ENCODE measurements around the gene RARB. TPM values are rescaled to one million over a fixed set of nuclear protein-coding genes. Genes with fewer than 3 reads are reported as not detected.

RARB gene
- total and polyA plus RNA-seq, 2 donors (not counting 1 experiment from before 2014, with no cell fraction given), result 9.4 to 13.3 TPM

- peaks cover 18% of the 10 kb centered on the region for H3K4me1 ChIP-seq (ENCODE audit: control insufficient read depth, extremely low read depth, insufficient read depth, low read length)
- H3K79me2 ChIP-seq (ENCODE audit: control insufficient read depth, insufficient read depth, low read length), result no peaks in the 10 kb centered on the region
- H2AFZ ChIP-seq (ENCODE audit: low read length), result no peak overlapping the region
- no peaks in the 10 kb centered on the region for H3K27me3 ChIP-seq (ENCODE audit: control insufficient read depth, insufficient read depth, low read length)
- H4K20me1 ChIP-seq (ENCODE audit: control insufficient read depth, extremely low read depth, insufficient read depth, low read length), result no peaks in the 10 kb centered on the region
- no peak for DNase-seq (ENCODE audit: low read depth in 2 of 2)
- H3K4me2 ChIP-seq (ENCODE audit: extremely low read depth, insufficient read depth, low read length), result no peak overlapping the region
- H3K4me3 ChIP-seq (replicated peaks in 1 of 4; ENCODE audit: control extremely low read depth in 1 of 4, insufficient read depth in 1 of 4, low read depth in 3 of 4, low read length in 4 of 4), result no peak overlapping the region
- no peak overlapping the region for H3K9ac ChIP-seq (ENCODE audit: insufficient read depth, low read length)
- TF ChIP-seq, protein P1, sequence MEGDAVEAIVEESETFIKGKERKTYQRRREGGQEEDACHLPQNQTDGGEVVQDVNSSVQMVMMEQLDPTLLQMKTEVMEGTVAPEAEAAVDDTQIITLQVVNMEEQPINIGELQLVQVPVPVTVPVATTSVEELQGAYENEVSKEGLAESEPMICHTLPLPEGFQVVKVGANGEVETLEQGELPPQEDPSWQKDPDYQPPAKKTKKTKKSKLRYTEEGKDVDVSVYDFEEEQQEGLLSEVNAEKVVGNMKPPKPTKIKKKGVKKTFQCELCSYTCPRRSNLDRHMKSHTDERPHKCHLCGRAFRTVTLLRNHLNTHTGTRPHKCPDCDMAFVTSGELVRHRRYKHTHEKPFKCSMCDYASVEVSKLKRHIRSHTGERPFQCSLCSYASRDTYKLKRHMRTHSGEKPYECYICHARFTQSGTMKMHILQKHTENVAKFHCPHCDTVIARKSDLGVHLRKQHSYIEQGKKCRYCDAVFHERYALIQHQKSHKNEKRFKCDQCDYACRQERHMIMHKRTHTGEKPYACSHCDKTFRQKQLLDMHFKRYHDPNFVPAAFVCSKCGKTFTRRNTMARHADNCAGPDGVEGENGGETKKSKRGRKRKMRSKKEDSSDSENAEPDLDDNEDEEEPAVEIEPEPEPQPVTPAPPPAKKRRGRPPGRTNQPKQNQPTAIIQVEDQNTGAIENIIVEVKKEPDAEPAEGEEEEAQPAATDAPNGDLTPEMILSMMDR (conservative IDR thresholded peaks at IDR 0.05 in 1 of 2, IDR thresholded peaks at IDR 0.05 in 1 of 2; ENCODE audit: low read depth in 1 of 2, low read length in 2 of 2), result no peak
- TF ChIP-seq EZH2 (IDR thresholded peaks at IDR 0.05; ENCODE audit: low read length, missing control alignments), result no peak
- H3K9me3 ChIP-seq (ENCODE audit: control insufficient read depth, insufficient read depth, low read depth, low read length), result no peaks in the 10 kb centered on the region
- no peaks in the 10 kb centered on the region for H3K36me3 ChIP-seq (ENCODE audit: control insufficient read depth, insufficient read depth, low read length)
- H3K27ac ChIP-seq (ENCODE audit: insufficient read depth, low read length), result no peak overlapping the region
Observed at GRCh38 chr3:25469558-25469957, 41.5 kb downstream of the RARB start.

DNA sequence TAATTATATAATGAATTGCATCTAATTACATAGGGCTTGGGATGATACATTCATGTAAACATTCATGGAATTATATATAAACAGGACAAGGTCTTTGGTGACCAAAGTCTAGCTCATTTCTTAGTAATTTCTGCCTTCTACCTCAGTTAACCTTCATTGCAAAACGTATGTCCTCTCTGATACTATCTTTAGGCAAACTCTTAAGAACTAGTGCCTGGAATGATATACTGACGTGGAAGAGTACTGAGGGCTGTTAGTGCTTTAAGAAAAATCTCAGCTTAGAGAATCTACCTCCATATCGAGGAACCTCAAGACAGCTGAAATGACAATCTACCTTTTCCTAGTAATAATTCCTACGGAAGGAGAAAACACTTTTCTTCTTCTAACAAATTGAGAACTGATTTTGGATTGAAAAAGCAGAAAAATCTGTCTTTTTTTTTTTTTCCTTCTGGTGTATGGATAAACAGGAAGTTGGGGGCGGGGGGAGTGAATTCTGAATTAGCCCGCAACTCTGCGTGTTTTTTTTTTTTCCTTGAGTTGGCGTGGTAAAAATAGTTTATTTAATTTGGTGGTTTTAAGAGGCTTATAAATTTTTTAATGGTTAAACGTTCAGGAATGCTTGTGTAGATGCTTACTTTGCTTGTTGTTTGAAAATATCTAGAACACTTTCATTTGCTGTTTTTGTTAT lies 43.2 kb downstream of the RARB start:
- Histone ChIP-seq H2AFZ (ENCODE audit: low read length) (peak overlapping the region; percentile 48), H3K27ac (ENCODE audit: insufficient read depth, low read length) (peak overlapping the region; percentile 22), H3K27me3 (ENCODE audit: control insufficient read depth, insufficient read depth, low read length) (no peaks in the 10 kb centered on the region), H3K4me1 (ENCODE audit: control insufficient read depth, extremely low read depth, insufficient read depth, low read length) (peaks cover 18% of the 10 kb centered on the region), H3K9me3 (ENCODE audit: control insufficient read depth, insufficient read depth, low read depth, low read length) (no peaks in the 10 kb centered on the region), H3K4me2 (ENCODE audit: extremely low read depth, insufficient read depth, low read length) (peak overlapping the region; percentile 75), H4K20me1 (ENCODE audit: control insufficient read depth, extremely low read depth, insufficient read depth, low read length) (no peaks in the 10 kb centered on the region), H3K79me2 (ENCODE audit: control insufficient read depth, insufficient read depth, low read length) (no peaks in the 10 kb centered on the region), H3K36me3 (ENCODE audit: control insufficient read depth, insufficient read depth, low read length) (no peaks in the 10 kb centered on the region), H3K9ac (ENCODE audit: insufficient read depth, low read length) (no peak overlapping the region), H3K4me3 (replicated peaks in 1 of 4; ENCODE audit: control extremely low read depth in 1 of 4, insufficient read depth in 1 of 4, low read depth in 3 of 4, low read length in 4 of 4) (peak overlapping the region in 3 of 4 experiments; percentile 10 to 28 (median 19))
- TF ChIP-seq, protein P1 (conservative IDR thresholded peaks at IDR 0.05 in 1 of 2, IDR thresholded peaks at IDR 0.05 in 1 of 2; ENCODE audit: low read depth in 1 of 2, low read length in 2 of 2), result no peak
- no peak for TF ChIP-seq EZH2 (IDR thresholded peaks at IDR 0.05; ENCODE audit: low read length, missing control alignments)
- DNase-seq (ENCODE audit: low read depth in 2 of 2), result peak; percentile 47 to 60

- H4K20me1 ChIP-seq (ENCODE audit: control insufficient read depth, extremely low read depth, insufficient read depth, low read length), result no peaks in the 10 kb centered on the region
- no peak overlapping the region for H2AFZ ChIP-seq (ENCODE audit: low read length)
- no peak for DNase-seq (ENCODE audit: low read depth in 2 of 2)
- no peak overlapping the region for H3K4me2 ChIP-seq (ENCODE audit: extremely low read depth, insufficient read depth, low read length)
- TF ChIP-seq, protein P1 (conservative IDR thresholded peaks at IDR 0.05 in 1 of 2, IDR thresholded peaks at IDR 0.05 in 1 of 2; ENCODE audit: low read depth in 1 of 2, low read length in 2 of 2), result no peak
- TF ChIP-seq EZH2 (IDR thresholded peaks at IDR 0.05; ENCODE audit: low read length, missing control alignments), result no peak
- H3K79me2 ChIP-seq (ENCODE audit: control insufficient read depth, insufficient read depth, low read length), result no peaks in the 10 kb centered on the region
- no peak overlapping the region for H3K9ac ChIP-seq (ENCODE audit: insufficient read depth, low read length)
- H3K4me3 ChIP-seq (replicated peaks in 1 of 4; ENCODE audit: control extremely low read depth in 1 of 4, insufficient read depth in 1 of 4, low read depth in 3 of 4, low read length in 4 of 4), result no peak overlapping the region
- no peaks in the 10 kb centered on the region for H3K27me3 ChIP-seq (ENCODE audit: control insufficient read depth, insufficient read depth, low read length)
- no peaks in the 10 kb centered on the region for H3K9me3 ChIP-seq (ENCODE audit: control insufficient read depth, insufficient read depth, low read depth, low read length)
- H3K27ac ChIP-seq (ENCODE audit: insufficient read depth, low read length), result no peak overlapping the region
- peaks cover 18% of the 10 kb centered on the region for H3K4me1 ChIP-seq (ENCODE audit: control insufficient read depth, extremely low read depth, insufficient read depth, low read length)
- H3K36me3 ChIP-seq (ENCODE audit: control insufficient read depth, insufficient read depth, low read length), result no peaks in the 10 kb centered on the region
Observed at GRCh38 chr3:25472153-25472552, 44.1 kb downstream of the RARB start.

All from fibroblast of lung (primary cell).